ENCODE measurements around the gene BTRC.
"Not testable (repeated sequence)": the region's sequence is repeated elsewhere in the genome, so short reads cannot be mapped to it uniquely, and the experiment has no call there.

Gene BTRC

DNA sequence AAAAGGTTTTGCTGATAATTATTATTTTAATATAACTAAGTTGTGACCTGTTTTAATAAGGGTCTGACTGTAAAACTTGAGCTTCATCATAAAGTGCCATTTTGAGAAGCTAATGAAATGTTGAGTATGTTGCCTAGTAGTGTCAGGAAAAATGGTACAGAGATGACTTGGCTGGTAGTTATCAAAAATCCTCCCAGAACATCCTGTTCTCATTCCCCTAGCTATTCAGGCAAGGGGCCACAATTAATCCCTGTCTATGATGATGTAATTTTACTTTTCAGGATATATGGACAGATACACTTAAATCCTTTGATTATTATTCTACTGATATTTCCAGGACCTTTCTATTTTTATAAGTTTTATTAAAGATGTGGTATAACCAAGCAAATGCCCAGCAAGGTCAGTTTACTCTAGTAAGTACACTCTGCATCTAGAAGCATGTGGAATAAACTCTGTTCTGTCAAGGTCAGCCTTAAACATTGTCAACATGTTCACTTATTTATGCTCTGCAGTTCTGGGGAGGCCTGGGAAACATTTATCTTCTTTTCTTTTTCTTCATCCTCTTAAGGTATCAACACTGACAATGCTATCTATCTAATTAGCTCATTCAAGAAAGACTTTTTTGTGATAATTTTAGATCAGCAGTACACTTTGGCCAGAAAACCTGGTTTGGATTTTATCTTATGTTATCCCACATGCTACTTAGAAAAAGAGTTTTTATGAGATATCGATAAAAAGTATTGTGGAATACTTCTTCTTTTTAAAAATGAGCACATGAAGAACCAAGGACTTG is 32.1 kb downstream of the BTRC start:
- TF ChIP-seq, protein P1, sequence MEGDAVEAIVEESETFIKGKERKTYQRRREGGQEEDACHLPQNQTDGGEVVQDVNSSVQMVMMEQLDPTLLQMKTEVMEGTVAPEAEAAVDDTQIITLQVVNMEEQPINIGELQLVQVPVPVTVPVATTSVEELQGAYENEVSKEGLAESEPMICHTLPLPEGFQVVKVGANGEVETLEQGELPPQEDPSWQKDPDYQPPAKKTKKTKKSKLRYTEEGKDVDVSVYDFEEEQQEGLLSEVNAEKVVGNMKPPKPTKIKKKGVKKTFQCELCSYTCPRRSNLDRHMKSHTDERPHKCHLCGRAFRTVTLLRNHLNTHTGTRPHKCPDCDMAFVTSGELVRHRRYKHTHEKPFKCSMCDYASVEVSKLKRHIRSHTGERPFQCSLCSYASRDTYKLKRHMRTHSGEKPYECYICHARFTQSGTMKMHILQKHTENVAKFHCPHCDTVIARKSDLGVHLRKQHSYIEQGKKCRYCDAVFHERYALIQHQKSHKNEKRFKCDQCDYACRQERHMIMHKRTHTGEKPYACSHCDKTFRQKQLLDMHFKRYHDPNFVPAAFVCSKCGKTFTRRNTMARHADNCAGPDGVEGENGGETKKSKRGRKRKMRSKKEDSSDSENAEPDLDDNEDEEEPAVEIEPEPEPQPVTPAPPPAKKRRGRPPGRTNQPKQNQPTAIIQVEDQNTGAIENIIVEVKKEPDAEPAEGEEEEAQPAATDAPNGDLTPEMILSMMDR (IDR thresholded peaks at IDR 0.05), result no peak
- no peak for TF ChIP-seq ZFX (IDR thresholded peaks at IDR 0.05; ENCODE audit: borderline replicate concordance)
- H3K27ac ChIP-seq, result no peak overlapping the region

DNA sequence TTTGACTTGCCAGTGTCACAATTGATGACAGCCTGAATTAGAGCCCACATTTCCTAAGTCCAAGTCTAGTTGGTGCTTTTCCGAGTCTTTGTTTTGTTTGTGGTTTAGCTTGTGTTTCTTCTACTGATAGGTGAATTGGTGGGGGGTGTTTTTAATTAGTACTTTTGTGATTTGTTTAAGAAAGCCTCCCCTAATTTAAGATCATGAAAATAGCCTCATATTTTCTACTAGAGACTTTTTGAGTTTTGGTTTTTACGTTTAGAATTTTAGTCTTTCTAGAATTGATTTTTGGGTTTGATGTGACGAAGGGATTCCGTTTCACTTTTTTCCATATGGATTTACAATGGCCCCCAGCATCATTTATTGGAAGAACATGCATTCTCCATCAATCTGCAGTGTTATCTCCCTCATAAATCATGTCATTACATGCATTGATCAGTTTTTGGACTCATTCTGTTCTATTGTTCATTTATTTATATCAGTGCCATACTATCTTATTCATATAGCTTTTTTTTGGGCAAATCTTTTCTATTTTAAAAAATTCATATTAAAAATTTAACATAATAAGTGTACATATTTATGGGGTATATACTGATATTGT is 32.8 kb downstream of the BTRC start:
- no peak overlapping the region for H3K27ac ChIP-seq
- TF ChIP-seq, protein P1 (IDR thresholded peaks at IDR 0.05), result no peak
- no peak for TF ChIP-seq ZFX (IDR thresholded peaks at IDR 0.05; ENCODE audit: borderline replicate concordance)

DNA sequence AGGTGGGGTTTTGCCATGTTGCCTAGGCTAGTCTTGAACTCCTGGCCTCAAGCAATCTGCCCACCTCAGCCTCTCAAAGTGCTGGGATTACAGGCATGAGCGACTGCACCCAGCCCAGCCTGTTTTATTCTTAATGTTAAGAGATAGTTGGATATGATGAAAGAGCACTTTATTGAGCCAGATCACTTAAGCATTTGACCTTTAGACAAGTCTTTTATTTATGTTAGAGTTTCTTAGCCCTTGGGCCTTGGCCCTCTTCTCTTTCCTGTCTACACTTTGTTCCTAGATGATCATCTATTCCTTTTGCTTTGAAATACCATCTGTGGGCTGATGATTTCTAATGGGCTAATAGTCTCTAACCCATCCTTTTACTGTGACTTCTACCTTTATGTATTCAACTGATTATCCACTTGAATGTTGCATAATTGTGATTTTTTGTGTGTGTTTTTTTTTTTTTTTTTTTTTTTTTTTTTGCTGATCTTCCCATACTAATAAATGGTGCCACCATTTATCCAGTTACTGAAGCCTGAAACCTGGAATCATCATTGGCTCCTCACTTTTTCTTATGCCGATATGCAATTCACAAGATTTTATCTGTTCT is 34.8 kb downstream of the BTRC start:
- H3K27ac ChIP-seq, result no peak overlapping the region
- TF ChIP-seq, protein P1 (IDR thresholded peaks at IDR 0.05), result no peak
- no peak for TF ChIP-seq ZFX (IDR thresholded peaks at IDR 0.05; ENCODE audit: borderline replicate concordance)

DNA sequence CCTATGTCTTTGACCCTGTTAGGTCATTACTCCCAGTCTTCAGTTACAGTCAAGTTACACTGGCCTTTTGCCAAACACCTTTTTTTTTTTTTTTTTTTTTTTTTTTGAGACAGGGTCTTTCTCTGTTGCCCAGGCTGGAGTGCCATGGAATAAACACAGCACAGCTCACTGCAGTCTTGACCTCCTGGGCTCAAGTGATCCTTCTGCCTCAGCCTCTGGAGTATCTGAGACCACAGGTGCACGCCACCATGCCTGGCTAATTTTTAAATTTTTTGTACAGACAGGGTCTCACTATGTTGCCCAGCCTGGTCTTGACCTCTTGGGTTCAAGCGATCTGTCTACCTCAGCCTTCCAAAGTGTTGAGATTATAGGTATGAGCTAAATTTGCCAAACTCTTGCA is 35.6 kb downstream of the BTRC start:
- H3K27ac ChIP-seq, result not testable (repeated sequence)

DNA sequence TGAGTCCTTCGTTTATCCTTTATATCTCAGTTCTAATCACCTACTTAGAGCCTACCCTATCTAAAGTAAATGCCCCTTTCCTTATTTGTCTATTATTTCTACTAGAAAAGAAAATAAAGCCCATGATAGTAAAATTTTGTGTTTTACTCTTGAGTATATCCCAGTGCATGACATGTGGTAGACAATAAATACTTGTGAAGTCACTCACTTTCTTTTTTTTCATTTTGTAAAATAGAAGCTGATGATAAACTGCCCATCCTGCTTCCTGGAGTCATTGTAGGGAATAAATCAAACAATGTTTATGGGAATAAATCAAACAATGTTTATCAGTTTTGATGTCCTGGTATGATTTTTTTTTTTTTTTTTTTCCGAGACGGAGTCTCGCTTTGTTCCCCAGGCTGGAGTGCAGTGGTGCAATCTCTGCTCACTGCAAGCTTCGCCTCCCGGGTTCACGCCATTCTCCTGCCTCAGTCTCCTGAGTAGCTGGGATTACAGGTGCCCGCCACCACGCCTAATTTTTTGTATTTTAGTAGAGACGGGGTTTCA is 36.1 kb downstream of the BTRC start:
- TF ChIP-seq, protein P1 (IDR thresholded peaks at IDR 0.05), result no peak
- no peak for TF ChIP-seq ZFX (IDR thresholded peaks at IDR 0.05; ENCODE audit: borderline replicate concordance)
- no peak overlapping the region for H3K27ac ChIP-seq

DNA sequence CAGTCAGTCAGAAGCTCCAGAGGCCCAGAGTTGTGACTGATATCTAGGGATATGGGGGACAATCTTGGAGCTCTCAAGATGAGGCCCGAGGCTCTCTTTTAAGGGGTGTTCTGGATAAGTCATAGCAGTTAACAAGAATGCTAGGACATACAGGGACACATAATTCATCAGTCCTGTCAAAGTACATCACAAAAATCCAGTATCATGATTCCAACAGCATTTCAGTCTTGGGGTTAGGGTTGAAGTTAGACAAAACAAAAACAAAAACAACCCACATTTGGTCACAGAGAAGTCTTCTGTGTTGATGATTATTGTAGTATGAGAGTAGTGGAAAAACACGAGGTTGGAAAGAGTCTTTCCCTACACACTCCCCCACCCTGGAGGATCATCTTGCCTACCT is 39.4 kb downstream of the BTRC start:
- TF ChIP-seq, protein P1 (IDR thresholded peaks at IDR 0.05), result no peak
- no peak for TF ChIP-seq ZFX (IDR thresholded peaks at IDR 0.05; ENCODE audit: borderline replicate concordance)

DNA sequence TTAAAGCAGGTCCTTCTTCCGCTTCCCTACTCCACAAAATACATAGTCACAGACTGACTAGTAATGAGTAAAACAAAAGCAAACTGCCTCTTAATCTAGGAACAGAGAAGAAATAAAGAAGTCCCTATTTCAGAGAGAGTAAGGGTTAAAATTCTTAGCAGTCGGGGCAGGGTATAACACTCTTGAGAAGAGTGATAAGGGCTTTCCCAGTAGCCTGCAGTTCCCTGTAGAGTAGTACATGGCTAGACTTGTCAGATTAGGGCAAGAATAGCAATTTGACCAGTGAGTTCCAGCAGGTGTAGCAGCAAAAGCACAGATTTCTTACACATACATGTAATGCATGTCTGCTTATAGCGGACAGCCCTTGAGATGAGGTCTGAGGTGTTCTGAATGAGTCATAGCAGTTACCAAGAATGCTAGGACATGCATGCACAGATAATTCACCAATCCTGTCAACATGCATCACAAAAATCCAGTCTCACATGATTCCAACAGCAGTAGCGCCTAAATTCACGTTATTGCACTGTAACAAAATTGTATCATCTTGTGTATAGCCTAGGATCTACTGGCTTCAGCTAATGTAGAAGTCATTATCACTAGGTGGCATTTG is 40.7 kb downstream of the BTRC start:
- no peak overlapping the region for H3K27ac ChIP-seq
- TF ChIP-seq, protein P1 (IDR thresholded peaks at IDR 0.05), result no peak
- TF ChIP-seq ZFX (IDR thresholded peaks at IDR 0.05; ENCODE audit: borderline replicate concordance), result no peak

More for the DNA sequence above, 39.4 kb downstream of the BTRC start:
- H3K27ac ChIP-seq, result no peak overlapping the region
